PC-3 (cell line): ENCODE data around the gene CLOCK. TPM values are rescaled to one million over a fixed set of nuclear protein-coding genes. Genes with fewer than 3 reads are reported as not detected.

Experiments used
- ATAC-seq: fragments of 200-7000 bp; cut with Tn5 transposase; 2 replicates; pipeline ENCODE4 v1.9.1; 2020; ENCODE audit warnings: mild to moderate bottlenecking, moderate library complexity
- BruUV-seq: library from RNA; stranded (reverse); fragments of 400-500 nt; replicated peaks from 2 replicates; lab custom pipeline; 2021; lab: Mats Ljungman, UMichigan
- CTCF ChIA-PET: fragments of 300-600 bp; sonication (Branson Sonifier 250); formaldehyde crosslinking; loops from one replicate; lab custom pipeline; 2022; ENCODE audit warnings: antibody characterized with exemption; lab: Charles Lee
- POLR2A ChIA-PET: fragments of 300-600 bp; sonication (Branson Sonifier 250); formaldehyde crosslinking; loops from one replicate; lab custom pipeline; 2022; ENCODE audit warnings: antibody characterized with exemption; ENCODE audit not compliant: unreplicated experiment; lab: Charles Lee
- DNase-seq: peaks from one replicate; pipeline ENCODE4 v3.0.0-alpha.2; 2015
- H2AFZ ChIP-seq: fragments of 300-600 bp; sonication (generic); 2 replicates; pipeline ENCODE4 v1.6.0; 2016; ENCODE audit warnings: antibody characterized with exemption, low read length
- H3F3A ChIP-seq: fragments of 300-600 bp; sonication (generic); one replicate; pipeline ENCODE4 v1.6.0; 2017; ENCODE audit warnings: antibody characterized with exemption, low read length, control low read depth, mild to moderate bottlenecking; ENCODE audit not compliant: unreplicated experiment
- H3K27ac ChIP-seq: fragments of 300-600 bp; sonication (generic); 2 replicates; pipeline ENCODE4 v1.5.1; 2016; ENCODE audit warnings: mild to moderate bottlenecking, low read length
- H3K27me3 ChIP-seq: fragments of 300-600 bp; sonication (generic); 2 replicates; pipeline ENCODE4 v1.6.1; 2016; ENCODE audit warnings: low read length, mixed read lengths
- H3K36me3 ChIP-seq: fragments of 300-600 bp; sonication (generic); 2 replicates; pipeline ENCODE4 v1.6.1; 2016; ENCODE audit warnings: low read depth, mixed run types, low read length, mixed read lengths
- H3K4me1 ChIP-seq: fragments of 300-600 bp; sonication (generic); 2 replicates; pipeline ENCODE4 v1.5.1; 2016; ENCODE audit warnings: low read length; ENCODE audit not compliant: insufficient read depth
- H3K4me2 ChIP-seq: fragments of 300-600 bp; sonication (generic); 2 replicates; pipeline ENCODE4 v1.6.0; 2016; ENCODE audit warnings: low read length
- H3K4me3 ChIP-seq: fragments of 300-600 bp; sonication (generic); 2 replicates; pipeline ENCODE4 v1.5.1; 2016; ENCODE audit warnings: mild to moderate bottlenecking, low read length, mixed read lengths
- H3K79me2 ChIP-seq: fragments of 300-600 bp; sonication (generic); 2 replicates; pipeline ENCODE4 v1.6.1; 2017; ENCODE audit warnings: low read length, mixed read lengths
- H3K9ac ChIP-seq: fragments of 300-600 bp; sonication (generic); 2 replicates; pipeline ENCODE4 v1.6.0; 2016; ENCODE audit warnings: mild to moderate bottlenecking, low read length
- H3K9me2 ChIP-seq: fragments of 300-600 bp; sonication (generic); replicated peaks from 2 replicates; pipeline ENCODE4 v1.6.1; 2016; ENCODE audit warnings: mixed run types, low read length, mixed read lengths
- H3K9me3 ChIP-seq: fragments of 300-600 bp; sonication (generic); 2 replicates; pipeline ENCODE4 v1.6.1; 2016; ENCODE audit warnings: low read length, mixed read lengths
- H4K20me1 ChIP-seq: fragments of 300-600 bp; sonication (generic); 2 replicates; pipeline ENCODE4 v1.6.1; 2016; ENCODE audit warnings: low read length, mixed read lengths
- EZH2 ChIP-seq: fragments of 300-600 bp; sonication (generic); IDR thresholded peaks from one replicate; pipeline ENCODE4 v1.6.1; 2017; ENCODE audit warnings: antibody characterized with exemption, mild to moderate bottlenecking, low read length; ENCODE audit not compliant: unreplicated experiment
- EZH2phosphoT487 ChIP-seq: fragments of 300-600 bp; sonication (generic); IDR thresholded peaks from 2 replicates; pipeline ENCODE4 v1.6.1; 2018; ENCODE audit warnings: mild to moderate bottlenecking, antibody characterized with exemption, low read length, borderline replicate concordance
- intact Hi-C: fragments of 100-400 bp; cut with micrococcal nuclease; formaldehyde crosslinking; loops from 2 replicates; pipeline ENCODE4 v1.9.0; 2023
- total RNA-seq: library from RNA; depleted of rRNA; stranded (reverse); fragments of >200 nt; gene quantifications from 2 replicates; pipeline ENCODE4 v1.2.3, GENCODE V29; 2014
- TF ChIP-seq, protein P1 (sequence below): fragments of 300-600 bp; sonication (generic); conservative IDR thresholded peaks from 2 replicates; pipeline ENCODE4 v1.5.1; 2017; ENCODE audit warnings: antibody characterized with exemption, low read depth, mild to moderate bottlenecking, low read length

Gene CLOCK
- total RNA-seq, 1 experiment from 2014 or later: 39.7 TPM

DNA sequence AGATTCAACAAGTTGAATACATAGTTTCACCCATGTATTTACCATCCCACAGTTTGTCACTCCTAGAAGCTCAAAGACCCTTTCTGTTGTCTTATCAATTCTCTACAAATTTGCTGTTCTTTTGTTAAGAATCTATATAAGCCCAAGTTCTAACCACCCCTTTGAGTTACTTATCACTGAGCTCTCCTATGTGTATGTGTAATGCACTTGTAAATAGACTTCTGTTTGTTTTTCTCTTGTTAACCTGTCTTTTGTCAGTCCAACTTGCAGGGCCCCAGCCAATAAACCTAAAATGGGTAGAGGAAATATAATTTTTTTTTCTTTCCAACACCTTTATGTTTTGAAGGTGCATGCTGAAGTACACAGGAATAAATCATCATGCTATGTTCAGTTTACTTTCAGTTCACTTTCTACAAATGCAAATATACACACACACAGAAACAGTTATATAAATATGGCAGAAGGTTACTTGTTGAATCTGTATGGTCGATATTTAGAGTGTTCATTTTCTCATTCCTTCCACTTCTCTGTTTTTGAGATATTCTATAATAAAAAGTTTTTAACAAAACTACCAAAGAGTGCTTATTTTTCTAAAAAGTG, 22.3 kb upstream of the CLOCK start:
- peak; percentile 94 for ATAC-seq
- Histone ChIP-seq H3K9me3 (no peaks in the 10 kb centered on the region), H3F3A (no peaks in the 10 kb centered on the region), H3K27ac (no peak overlapping the region), H2AFZ (no peak overlapping the region), H3K36me3 (no peaks in the 10 kb centered on the region), H3K4me1 (peaks cover 6% of the 10 kb centered on the region), H3K27me3 (no peaks in the 10 kb centered on the region), H3K4me3 (no peak overlapping the region), H3K79me2 (no peaks in the 10 kb centered on the region), H3K9me2 (no peaks in the 10 kb centered on the region), H3K9ac (no peak overlapping the region), H3K4me2 (no peak overlapping the region), H4K20me1 (no peaks in the 10 kb centered on the region)
- POLR2A ChIA-PET: interaction anchor here (0.6 kb wide), 2 partner anchors 811 to 1339 kb away, joined by 3 to 4 read pairs; partner anchors contain the start of gene REST
- TF ChIP-seq, protein P1, sequence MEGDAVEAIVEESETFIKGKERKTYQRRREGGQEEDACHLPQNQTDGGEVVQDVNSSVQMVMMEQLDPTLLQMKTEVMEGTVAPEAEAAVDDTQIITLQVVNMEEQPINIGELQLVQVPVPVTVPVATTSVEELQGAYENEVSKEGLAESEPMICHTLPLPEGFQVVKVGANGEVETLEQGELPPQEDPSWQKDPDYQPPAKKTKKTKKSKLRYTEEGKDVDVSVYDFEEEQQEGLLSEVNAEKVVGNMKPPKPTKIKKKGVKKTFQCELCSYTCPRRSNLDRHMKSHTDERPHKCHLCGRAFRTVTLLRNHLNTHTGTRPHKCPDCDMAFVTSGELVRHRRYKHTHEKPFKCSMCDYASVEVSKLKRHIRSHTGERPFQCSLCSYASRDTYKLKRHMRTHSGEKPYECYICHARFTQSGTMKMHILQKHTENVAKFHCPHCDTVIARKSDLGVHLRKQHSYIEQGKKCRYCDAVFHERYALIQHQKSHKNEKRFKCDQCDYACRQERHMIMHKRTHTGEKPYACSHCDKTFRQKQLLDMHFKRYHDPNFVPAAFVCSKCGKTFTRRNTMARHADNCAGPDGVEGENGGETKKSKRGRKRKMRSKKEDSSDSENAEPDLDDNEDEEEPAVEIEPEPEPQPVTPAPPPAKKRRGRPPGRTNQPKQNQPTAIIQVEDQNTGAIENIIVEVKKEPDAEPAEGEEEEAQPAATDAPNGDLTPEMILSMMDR: no peak
- TF ChIP-seq EZH2 (no peak), EZH2phosphoT487 (no peak)
- CTCF ChIA-PET: no interaction called here
- BruUV-seq: no TSS peak
- peak; percentile 23 for DNase-seq
- intact Hi-C loops: no loop called here

DNA sequence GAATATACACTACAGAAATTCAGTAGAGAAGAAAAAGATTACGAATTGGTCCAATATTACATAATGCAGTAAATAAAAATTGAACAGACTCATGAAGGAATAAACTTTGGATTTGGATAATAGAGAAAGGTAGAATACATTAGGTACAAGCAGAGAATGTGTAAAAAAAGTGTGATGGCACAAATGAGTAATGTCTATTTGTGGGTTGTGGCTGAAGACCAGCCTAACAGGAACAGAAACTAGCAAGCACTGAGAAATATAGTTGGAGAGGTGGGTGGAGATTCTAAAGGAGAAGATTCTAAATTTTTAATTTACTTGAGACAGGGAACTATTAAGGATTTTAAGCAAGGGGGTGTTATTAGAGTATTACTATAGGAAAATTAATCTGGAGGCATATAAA, 15.2 kb upstream of the CLOCK start:
- no peaks in the 10 kb centered on the region for H3K79me2 ChIP-seq
- no peaks in the 10 kb centered on the region for H3K36me3 ChIP-seq
- H3K9ac ChIP-seq: no peak overlapping the region
- H3K27me3 ChIP-seq: no peaks in the 10 kb centered on the region
- CTCF ChIA-PET: interaction anchor here (0.9 kb wide), 1 partner anchor 118 kb away, joined by 3 read pairs; no protein-coding TSS in a partner anchor
- H3F3A ChIP-seq: no peaks in the 10 kb centered on the region
- no peak for TF ChIP-seq EZH2
- TF ChIP-seq, protein P1: no peak
- H3K4me3 ChIP-seq: no peak overlapping the region
- ATAC-seq (no peak), DNase-seq (no peak)
- H2AFZ ChIP-seq: no peak overlapping the region
- no peaks in the 10 kb centered on the region for H4K20me1 ChIP-seq
- H3K27ac ChIP-seq: no peak overlapping the region
- H3K9me3 ChIP-seq: no peaks in the 10 kb centered on the region
- POLR2A ChIA-PET: no interaction called here
- no peaks in the 10 kb centered on the region for H3K9me2 ChIP-seq
- H3K4me1 ChIP-seq: no peaks in the 10 kb centered on the region
- no peak overlapping the region for H3K4me2 ChIP-seq
- BruUV-seq: no TSS peak
- intact Hi-C loops: no loop called here

DNA sequence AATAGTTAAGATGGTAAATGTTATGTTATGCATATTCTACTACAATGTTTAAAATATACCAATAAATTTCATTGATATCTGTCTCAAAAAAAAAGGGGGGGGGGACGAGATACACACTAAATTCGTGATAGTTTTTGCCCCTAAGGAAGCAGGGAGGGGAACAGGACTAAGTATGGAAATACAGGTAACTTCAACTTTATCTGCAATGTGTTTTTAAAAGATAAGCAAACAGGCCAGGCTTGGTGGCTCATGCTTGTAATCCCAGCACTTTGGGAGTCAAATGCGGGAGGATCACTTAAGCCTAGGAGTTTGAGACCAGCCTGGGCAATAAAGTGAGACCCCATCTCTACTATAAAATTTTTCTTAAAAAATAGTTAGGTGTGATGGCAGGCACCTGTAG, 13.4 kb upstream of the CLOCK start:
- DNase-seq: no peak
- Histone ChIP-seq H3K27me3 (no peaks in the 10 kb centered on the region), H3K4me3 (no peak overlapping the region), H3K4me1 (no peaks in the 10 kb centered on the region), H3K36me3 (no peaks in the 10 kb centered on the region), H4K20me1 (no peaks in the 10 kb centered on the region), H3K4me2 (no peak overlapping the region), H3K79me2 (no peaks in the 10 kb centered on the region), H3K9ac (no peak overlapping the region), H3K27ac (no peak overlapping the region), H3F3A (no peaks in the 10 kb centered on the region), H2AFZ (no peak overlapping the region), H3K9me2 (no peaks in the 10 kb centered on the region), H3K9me3 (no peaks in the 10 kb centered on the region)
- ChIA-PET POLR2A (no interaction called here), CTCF (no interaction called here)
- BruUV-seq: no TSS peak
- TF ChIP-seq, protein P1: no peak
- intact Hi-C loops: no loop called here
- ATAC-seq: no peak
